NB4 (cell line): ENCODE data around the gene GRM1.

Experiments
- DNase-seq: peaks from one replicate; pipeline ENCODE4 v3.0.0; 2010; ENCODE audit warnings: low read depth
- H3K4me3 ChIP-seq: one replicate; pipeline ENCODE4 v1.5.1; 2011; ENCODE audit warnings: mild to moderate bottlenecking, low read depth, low read length, moderate library complexity
- MYC ChIP-seq: IDR thresholded peaks from 2 replicates; pipeline ENCODE4 v1.6.1; 2011; ENCODE audit warnings: low read depth, low read length
- POLR2A ChIP-seq: IDR thresholded peaks from 2 replicates; pipeline ENCODE4 v1.6.1; 2011; ENCODE audit warnings: mild to moderate bottlenecking; ENCODE audit not compliant: insufficient read length; ENCODE audit errors: extremely low read depth
- TF ChIP-seq, protein P1 (sequence below): IDR thresholded peaks from one replicate; pipeline ENCODE4 v1.5.1; 2012; ENCODE audit warnings: low read depth, low read length
- TF ChIP-seq, protein P2 (sequence below): IDR thresholded peaks from 2 replicates; pipeline ENCODE4 v1.6.1; 2011; ENCODE audit warnings: low read depth, low read length

Gene GRM1

DNA sequence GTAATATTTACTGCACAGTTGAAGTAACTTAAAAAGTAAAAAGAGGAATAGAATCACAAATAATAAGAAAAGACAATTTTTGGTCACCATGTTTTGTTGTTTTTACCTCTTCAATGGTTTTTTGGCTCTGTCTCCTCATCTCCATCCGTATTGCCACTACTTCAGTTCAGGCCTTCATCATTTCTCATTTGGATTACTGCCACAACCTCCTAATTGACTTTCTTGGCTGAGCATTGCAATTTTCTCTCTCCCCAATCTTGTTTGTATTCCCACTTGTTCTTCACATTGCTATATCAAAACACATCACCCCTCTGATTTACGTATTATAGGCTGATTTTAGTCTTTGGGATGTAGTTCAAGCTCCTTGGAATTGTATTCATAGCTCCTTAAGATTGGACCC lies 161.7 kb downstream of the GRM1 start:
- DNase-seq = no peak
- TF ChIP-seq, protein P1, sequence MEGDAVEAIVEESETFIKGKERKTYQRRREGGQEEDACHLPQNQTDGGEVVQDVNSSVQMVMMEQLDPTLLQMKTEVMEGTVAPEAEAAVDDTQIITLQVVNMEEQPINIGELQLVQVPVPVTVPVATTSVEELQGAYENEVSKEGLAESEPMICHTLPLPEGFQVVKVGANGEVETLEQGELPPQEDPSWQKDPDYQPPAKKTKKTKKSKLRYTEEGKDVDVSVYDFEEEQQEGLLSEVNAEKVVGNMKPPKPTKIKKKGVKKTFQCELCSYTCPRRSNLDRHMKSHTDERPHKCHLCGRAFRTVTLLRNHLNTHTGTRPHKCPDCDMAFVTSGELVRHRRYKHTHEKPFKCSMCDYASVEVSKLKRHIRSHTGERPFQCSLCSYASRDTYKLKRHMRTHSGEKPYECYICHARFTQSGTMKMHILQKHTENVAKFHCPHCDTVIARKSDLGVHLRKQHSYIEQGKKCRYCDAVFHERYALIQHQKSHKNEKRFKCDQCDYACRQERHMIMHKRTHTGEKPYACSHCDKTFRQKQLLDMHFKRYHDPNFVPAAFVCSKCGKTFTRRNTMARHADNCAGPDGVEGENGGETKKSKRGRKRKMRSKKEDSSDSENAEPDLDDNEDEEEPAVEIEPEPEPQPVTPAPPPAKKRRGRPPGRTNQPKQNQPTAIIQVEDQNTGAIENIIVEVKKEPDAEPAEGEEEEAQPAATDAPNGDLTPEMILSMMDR = no peak
- no peak for TF ChIP-seq POLR2A
- TF ChIP-seq, protein P2, sequence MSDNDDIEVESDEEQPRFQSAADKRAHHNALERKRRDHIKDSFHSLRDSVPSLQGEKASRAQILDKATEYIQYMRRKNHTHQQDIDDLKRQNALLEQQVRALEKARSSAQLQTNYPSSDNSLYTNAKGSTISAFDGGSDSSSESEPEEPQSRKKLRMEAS = no peak
- TF ChIP-seq MYC = no peak
- no peak overlapping the region for H3K4me3 ChIP-seq

DNA sequence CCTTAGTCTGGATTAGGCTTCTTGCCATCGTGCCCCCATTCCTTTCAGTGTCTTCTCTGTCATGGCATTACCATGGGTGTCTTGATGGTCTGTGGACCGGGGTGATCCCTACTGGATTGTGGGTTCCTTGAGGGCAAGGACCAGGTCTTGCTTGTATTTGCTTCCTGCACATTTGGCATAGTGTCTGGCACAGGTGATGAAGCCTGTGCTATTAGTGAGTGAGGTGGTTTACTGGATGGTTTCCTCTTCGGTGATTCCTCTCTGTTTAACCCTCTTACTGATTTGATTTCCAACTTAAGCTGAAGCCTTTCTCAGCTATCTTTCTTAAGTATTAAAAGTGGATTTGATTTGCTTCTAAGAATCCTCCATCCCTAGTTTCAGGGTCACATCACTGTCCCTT lies 162.3 kb downstream of the GRM1 start:
- no peak for DNase-seq
- no peak for TF ChIP-seq POLR2A
- TF ChIP-seq, protein P2 = no peak
- TF ChIP-seq, protein P1 = no peak
- no peak for TF ChIP-seq MYC

DNA sequence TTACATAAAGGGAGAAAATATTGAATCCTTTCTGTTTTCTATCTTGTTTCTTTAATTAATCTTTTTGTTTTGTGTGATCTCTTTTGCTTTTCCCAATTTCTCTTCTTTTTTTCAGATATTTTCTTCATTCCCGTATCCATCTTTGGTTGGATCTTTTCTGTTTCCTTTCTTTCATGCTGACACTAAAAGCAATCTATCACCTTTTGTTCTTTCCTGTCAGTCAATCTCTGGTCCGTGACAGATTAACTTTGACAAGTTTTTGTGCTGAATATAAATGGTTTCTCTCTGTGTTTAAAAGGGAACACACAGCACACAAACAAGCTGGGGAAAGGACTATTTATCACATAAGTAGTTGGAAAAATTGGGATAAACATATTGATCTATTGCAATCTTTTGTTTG lies 162.8 kb downstream of the GRM1 start:
- H3K4me3 ChIP-seq = no peak overlapping the region
- DNase-seq = no peak
- TF ChIP-seq MYC (no peak), POLR2A (no peak)
- TF ChIP-seq, protein P2 = no peak

More for the DNA sequence above, 162.3 kb downstream of the GRM1 start:
- no peak overlapping the region for H3K4me3 ChIP-seq

DNA sequence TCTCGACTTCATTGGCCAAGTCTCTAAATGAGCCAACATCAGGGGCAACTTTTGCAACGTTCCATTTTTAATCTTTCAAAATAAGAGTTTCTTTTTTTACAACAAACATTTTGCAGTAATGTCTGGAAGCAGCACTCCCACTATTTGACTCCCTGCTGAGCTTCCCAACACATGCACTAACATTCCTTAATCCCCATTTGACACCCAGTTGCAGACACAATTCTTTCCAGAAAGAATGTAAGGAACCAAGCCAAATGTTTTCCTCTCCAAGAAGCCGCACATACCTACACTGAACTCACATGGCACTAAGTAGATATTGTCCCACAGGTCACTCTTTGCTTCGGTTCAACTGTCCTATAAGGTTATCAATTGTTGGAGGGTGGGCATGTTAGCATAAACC lies 165.6 kb downstream of the GRM1 start:
- DNase-seq = no peak
- TF ChIP-seq POLR2A (no peak), MYC (no peak)
- TF ChIP-seq, protein P1 = no peak
- TF ChIP-seq, protein P2 = no peak
- no peak overlapping the region for H3K4me3 ChIP-seq

DNA sequence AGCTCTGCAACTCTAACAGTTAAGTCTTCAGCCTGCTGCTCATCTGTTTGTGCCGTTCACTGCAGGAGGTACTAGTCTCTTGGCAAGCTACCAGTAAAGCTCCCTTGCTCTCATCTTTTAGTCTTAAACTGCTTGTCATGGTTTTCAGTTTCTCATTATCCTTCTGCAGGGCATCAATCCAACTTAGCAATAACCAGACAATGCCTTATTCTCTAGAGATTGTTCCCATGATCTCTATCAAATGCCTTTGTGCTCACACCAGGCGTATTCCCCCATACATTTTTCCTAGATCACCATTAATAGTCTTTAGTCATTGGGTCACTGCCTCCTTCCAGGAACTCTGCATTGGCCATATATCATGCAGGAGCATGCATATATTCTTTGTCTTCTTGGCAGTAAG lies 171.3 kb downstream of the GRM1 start:
- no peak for DNase-seq
- TF ChIP-seq POLR2A = no peak
- TF ChIP-seq MYC = no peak
- TF ChIP-seq, protein P2 = no peak
- TF ChIP-seq, protein P1 = no peak
- no peak overlapping the region for H3K4me3 ChIP-seq

DNA sequence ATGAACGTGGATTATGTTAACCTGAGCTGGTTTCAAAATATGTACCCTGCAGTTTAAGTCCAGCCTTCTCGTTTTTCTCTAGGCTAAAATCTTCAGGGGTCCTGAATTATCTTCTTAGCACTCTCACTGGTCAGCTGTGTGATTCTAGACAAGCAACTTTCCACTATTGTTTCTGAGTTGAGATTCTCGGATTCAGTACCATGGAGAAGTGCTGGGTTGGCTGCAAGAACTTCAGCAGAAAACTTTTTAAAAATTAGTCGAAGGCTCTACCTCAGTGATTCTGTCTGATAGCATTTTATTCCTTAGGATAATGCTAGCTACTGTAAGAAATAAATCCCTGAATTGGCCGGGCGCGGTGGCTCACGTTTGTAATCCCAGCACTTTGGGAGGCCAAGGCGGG lies 173.7 kb downstream of the GRM1 start:
- no peak for DNase-seq
- H3K4me3 ChIP-seq = no peak overlapping the region
- no peak for TF ChIP-seq POLR2A
- no peak for TF ChIP-seq MYC
- TF ChIP-seq, protein P2 = no peak
- TF ChIP-seq, protein P1 = no peak
